ENCODE results near the gene USP13.

DNA sequence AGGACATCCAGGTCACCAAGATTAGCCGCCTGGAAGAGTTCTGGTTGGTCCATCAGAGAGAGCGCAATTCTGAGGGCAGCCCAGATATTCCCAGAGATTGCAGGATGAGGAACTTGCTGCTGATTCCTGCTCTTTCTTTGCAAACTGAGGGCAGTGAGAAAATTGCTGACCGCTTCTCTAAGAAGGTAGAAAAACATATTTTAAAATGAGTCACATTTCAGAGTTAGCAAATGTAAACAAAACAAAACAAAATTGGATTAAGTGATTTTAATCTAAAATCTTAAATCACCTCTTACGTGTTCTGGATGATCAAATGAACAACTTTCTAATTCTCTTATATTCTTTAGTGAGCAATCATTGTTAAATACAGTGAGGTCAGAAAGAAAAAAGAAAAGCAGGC, 149.0 kb downstream of the USP13 start:
- TF ChIP-seq, protein P1, sequence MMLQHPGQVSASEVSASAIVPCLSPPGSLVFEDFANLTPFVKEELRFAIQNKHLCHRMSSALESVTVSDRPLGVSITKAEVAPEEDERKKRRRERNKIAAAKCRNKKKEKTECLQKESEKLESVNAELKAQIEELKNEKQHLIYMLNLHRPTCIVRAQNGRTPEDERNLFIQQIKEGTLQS (IDR thresholded peaks at IDR 0.05; ENCODE audit: borderline replicate concordance, extremely low read depth, low read depth, low read length) = no peak
- TF ChIP-seq, protein P2, sequence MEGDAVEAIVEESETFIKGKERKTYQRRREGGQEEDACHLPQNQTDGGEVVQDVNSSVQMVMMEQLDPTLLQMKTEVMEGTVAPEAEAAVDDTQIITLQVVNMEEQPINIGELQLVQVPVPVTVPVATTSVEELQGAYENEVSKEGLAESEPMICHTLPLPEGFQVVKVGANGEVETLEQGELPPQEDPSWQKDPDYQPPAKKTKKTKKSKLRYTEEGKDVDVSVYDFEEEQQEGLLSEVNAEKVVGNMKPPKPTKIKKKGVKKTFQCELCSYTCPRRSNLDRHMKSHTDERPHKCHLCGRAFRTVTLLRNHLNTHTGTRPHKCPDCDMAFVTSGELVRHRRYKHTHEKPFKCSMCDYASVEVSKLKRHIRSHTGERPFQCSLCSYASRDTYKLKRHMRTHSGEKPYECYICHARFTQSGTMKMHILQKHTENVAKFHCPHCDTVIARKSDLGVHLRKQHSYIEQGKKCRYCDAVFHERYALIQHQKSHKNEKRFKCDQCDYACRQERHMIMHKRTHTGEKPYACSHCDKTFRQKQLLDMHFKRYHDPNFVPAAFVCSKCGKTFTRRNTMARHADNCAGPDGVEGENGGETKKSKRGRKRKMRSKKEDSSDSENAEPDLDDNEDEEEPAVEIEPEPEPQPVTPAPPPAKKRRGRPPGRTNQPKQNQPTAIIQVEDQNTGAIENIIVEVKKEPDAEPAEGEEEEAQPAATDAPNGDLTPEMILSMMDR (IDR thresholded peaks at IDR 0.05 in 2 of 3, conservative IDR thresholded peaks at IDR 0.05 in 1 of 3; ENCODE audit: control insufficient read depth in 2 of 3, extremely low read depth in 1 of 3, insufficient read depth in 1 of 3, low read depth in 3 of 3, low read length in 3 of 3) = no peak
- TF ChIP-seq ZNF274 (IDR thresholded peaks at IDR 0.05; ENCODE audit: insufficient read depth, insufficient read length) (no peak), ESRRA (IDR thresholded peaks at IDR 0.05; ENCODE audit: low read length) (no peak), CBX3 (IDR thresholded peaks at IDR 0.05; ENCODE audit: borderline replicate concordance, low read depth) (no peak), POLR2AphosphoS5 (IDR thresholded peaks at IDR 0.05; ENCODE audit: low read length) (no peak), TAF1 (IDR thresholded peaks at IDR 0.05; ENCODE audit: borderline replicate concordance, low read depth, low read length) (no peak), POLR2A (IDR thresholded peaks at IDR 0.05; ENCODE audit: low read depth, low read length) (no peak), RELA (IDR thresholded peaks at IDR 0.05; ENCODE audit: borderline replicate concordance, partially characterized antibody) (no peak)
- TF ChIP-seq, protein P3, sequence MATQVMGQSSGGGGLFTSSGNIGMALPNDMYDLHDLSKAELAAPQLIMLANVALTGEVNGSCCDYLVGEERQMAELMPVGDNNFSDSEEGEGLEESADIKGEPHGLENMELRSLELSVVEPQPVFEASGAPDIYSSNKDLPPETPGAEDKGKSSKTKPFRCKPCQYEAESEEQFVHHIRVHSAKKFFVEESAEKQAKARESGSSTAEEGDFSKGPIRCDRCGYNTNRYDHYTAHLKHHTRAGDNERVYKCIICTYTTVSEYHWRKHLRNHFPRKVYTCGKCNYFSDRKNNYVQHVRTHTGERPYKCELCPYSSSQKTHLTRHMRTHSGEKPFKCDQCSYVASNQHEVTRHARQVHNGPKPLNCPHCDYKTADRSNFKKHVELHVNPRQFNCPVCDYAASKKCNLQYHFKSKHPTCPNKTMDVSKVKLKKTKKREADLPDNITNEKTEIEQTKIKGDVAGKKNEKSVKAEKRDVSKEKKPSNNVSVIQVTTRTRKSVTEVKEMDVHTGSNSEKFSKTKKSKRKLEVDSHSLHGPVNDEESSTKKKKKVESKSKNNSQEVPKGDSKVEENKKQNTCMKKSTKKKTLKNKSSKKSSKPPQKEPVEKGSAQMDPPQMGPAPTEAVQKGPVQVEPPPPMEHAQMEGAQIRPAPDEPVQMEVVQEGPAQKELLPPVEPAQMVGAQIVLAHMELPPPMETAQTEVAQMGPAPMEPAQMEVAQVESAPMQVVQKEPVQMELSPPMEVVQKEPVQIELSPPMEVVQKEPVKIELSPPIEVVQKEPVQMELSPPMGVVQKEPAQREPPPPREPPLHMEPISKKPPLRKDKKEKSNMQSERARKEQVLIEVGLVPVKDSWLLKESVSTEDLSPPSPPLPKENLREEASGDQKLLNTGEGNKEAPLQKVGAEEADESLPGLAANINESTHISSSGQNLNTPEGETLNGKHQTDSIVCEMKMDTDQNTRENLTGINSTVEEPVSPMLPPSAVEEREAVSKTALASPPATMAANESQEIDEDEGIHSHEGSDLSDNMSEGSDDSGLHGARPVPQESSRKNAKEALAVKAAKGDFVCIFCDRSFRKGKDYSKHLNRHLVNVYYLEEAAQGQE (IDR thresholded peaks at IDR 0.05; ENCODE audit: low read depth, low read length) = no peak
- TF ChIP-seq, protein P4, sequence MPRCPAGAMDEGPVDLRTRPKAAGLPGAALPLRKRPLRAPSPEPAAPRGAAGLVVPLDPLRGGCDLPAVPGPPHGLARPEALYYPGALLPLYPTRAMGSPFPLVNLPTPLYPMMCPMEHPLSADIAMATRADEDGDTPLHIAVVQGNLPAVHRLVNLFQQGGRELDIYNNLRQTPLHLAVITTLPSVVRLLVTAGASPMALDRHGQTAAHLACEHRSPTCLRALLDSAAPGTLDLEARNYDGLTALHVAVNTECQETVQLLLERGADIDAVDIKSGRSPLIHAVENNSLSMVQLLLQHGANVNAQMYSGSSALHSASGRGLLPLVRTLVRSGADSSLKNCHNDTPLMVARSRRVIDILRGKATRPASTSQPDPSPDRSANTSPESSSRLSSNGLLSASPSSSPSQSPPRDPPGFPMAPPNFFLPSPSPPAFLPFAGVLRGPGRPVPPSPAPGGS (IDR thresholded peaks at IDR 0.05; ENCODE audit: borderline replicate concordance, insufficient read depth, low read depth, low read length, poor library complexity, severe bottlenecking) = no peak
- TF ChIP-seq, protein P5, sequence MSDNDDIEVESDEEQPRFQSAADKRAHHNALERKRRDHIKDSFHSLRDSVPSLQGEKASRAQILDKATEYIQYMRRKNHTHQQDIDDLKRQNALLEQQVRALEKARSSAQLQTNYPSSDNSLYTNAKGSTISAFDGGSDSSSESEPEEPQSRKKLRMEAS (IDR thresholded peaks at IDR 0.05; ENCODE audit: low read depth, low read length) = no peak
